Lung microvascular endothelial cell (primary cell): ENCODE data around the gene NR4A2. TPM values are rescaled to one million over a fixed set of nuclear protein-coding genes. Genes with fewer than 3 reads are reported as not detected.

Experiments
- DNase-seq, 2 donors: peaks; one replicate each; pipeline versions ENCODE4 v3.0.0 to v3.0.0-alpha.2; 2010; ENCODE audit warnings: low read depth in 2 of 2
- total RNA-seq: library from RNA; depleted of rRNA; stranded (reverse); fragments of >200 nt; gene quantifications from 2 replicates; pipeline ENCODE4 v1.2.1, GENCODE V29; 2014

Gene NR4A2
- total RNA-seq, 1 donor from 2014 or later: 0.20 TPM

GRCh38 chr2:156340377-156340776, 7.9 kb upstream of the NR4A2 start:
- DNase-seq: no peak

GRCh38 chr2:156339865-156340264, 7.3 kb upstream of the NR4A2 start:
- no peak for DNase-seq

GRCh38 chr2:156339110-156339847, 6.8 kb upstream of the NR4A2 start:
- peak in 1 of 2 donors; percentile 32 for DNase-seq

- no peak for DNase-seq
Measured at GRCh38 chr2:156338578-156338977, 6.1 kb upstream of the NR4A2 start.

- peak; percentile 94 to 95 for DNase-seq
Measured at GRCh38 chr2:156334496-156335478, 2.3 kb upstream of the NR4A2 start.

DNA sequence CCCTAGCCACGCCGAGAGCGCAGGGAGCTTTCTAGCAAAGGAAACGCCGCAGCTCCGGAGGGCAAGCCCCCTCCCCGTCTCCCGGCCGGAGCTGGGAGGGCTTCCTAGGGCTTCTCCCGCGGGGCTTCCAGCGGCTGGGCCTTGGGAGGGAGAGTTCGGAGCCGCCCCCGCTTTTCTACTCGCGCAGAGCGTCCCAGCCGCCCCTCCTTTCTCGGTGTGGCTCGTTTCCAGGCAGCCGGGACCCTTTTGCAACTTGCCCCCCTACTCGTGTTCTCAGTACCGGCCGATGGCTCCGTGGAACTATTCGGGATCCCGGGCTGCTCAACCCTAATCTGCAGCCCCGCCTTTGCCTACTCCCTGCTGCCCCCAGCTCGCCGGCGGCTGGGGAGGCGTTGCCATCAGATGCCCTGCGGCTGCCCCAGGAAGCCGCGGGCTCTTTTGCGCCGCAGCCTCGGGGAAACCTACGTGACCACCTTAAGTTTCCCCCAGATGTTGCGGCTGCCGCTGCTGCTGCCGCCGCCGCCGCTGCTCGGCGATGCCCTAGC, 1.5 kb upstream of the NR4A2 start:
- DNase-seq: peak; percentile 75 to 78

GRCh38 chr2:156333274-156333950, 891 bp upstream of the NR4A2 start:
- no peak for DNase-seq

DNA sequence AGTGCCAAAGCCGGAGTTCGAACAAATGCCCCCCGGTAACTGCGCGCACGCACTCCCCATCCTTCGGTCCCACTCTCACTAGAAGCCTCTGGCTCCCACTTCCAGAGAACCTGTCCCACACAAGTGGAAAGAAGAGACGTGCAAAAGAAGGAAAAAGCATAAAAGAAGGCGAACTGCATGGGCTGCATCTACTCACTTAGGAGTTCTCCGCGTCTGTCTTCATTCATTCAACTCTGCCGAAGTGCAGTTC, 312 bp downstream of the NR4A2 start:
- DNase-seq: no peak

GRCh38 chr2:156331572-156332283, 793 bp downstream of the NR4A2 start:
- peak; percentile 86 to 91 for DNase-seq

DNA sequence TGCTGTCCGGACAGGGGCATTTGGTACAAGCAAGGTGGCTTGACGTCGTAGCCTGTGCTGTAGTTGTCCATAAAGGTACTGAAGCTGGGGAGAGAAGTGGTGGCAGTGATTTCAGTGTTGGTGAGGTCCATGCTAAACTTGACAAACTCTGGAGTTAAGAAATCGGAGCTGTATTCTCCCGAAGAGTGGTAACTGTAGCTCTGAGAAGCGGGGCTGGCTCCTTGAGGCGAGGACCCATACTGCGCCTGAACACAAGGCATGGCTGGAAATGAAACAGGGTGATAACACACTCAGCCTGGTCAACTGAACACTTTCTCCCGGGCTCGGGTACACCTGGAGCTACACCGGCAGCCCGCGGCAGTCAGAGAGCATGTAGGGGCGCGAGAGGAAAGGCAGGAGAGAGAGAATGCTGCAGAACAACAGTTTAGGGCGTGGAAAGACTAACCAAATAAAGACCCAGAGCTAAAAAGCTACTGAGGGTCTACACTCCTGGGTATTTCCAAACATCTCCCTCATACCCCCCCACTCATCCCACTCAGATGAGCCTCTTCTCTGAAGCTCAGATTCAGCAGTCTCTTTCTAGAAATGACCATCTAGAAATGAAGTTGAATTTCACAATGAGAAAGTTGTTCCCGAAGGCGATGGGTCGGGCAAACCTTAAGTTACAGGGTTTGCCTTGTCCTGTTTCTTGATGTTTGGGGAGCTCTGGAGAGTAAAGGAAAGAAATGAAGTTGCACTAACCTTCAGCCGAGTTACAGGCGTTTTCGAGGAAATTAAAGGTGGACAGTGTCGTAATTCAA, 2.4 kb downstream of the NR4A2 start:
- no peak for DNase-seq

DNA sequence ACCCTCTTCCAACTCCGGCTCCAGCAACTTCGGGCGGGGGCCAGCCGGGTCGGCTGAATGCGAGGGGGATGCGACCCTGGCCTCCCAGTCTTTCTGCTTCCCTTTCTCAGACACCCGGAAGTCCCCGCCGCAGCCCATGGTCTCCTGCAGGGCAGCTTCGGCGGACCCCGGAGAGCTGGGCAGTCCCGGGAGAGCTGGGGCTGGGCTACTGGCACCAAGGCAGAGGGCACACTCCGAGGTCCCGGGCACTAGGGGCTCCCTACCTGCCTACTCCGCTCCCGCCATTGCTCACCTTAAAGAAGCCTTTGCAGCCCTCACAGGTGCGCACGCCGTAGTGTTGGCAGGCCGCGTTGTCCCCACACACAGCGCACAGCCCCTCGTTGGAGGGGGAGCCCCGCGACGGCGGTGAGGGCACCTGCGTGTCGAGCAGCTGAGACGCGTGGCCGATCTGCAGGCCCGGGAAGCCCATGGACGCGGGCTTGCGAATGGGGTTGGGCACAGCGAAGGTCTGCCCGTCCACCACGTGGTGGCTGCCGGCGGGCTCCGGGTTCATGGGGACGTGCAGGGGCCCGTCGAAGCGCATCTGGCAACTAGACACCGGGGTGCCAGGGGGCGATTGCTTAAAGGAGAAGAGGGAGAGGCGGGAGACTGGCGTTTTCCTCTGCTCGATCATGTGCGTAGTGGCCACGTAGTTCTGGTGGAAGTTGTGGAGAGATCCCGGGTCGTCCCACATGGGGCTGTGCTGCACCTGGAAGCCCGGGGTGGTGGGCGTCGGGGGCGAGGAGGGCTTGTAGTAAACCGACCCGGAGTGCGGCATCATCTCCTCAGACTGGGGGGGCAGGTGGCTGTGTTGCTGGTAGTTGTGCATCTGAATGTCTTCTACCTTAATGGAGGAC, 3.2 kb downstream of the NR4A2 start:
- no peak for DNase-seq

- no peak for DNase-seq
Measured at GRCh38 chr2:156327835-156328695, 4.5 kb downstream of the NR4A2 start.

DNA sequence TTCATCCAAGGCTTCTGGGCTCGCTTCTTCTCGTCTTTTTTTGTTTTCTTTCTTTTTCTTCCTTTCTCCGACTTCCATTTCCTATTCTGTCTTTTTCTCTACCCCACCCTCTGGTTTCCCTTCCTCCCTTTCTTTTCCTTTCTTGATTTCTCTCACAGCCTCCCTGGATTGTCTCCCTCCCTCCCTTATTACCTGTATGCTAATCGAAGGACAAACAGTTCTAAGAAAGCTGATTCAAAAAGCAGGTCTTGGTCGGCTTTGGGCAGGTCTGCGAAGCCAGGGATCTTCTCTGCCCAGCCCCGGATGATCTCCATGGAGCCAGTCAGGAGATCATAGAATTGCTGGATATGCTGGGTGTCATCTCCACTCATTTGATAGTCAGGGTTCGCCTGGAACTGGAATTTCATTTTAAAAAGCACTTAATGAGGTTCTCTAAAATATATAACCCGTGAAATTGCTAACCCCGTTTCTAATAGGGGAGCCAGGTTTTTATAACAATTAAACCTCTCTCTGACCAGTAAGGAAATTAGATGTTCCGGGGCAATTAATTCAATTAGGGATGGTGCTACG, 5.9 kb downstream of the NR4A2 start:
- no peak for DNase-seq

- DNase-seq: no peak
Measured at GRCh38 chr2:156325688-156326525, 6.6 kb downstream of the NR4A2 start.

DNA sequence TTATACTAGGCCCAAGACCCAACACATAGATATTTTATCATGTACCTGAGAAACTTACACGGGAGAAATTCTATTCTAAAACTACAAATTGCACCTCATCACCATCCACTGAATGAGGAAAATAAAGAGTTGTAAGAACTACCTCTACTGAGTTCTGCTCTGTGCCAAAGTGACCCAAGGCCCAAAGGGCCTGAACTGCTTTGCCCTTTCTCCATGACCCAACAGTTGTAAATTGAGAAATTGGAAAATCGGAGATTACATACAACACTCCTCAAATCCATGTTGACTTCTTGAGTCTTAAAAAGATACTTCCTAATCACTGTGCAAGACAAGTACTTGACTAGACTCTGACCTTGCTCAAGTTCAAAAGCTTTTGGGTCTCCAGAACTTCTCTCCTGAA, 8.8 kb downstream of the NR4A2 start:
- DNase-seq: no peak

- DNase-seq: no peak
Measured at GRCh38 chr2:156322686-156323231, 9.8 kb downstream of the NR4A2 start.
